A549 (cell line): Measurements from ENCODE around the gene CSTB. TPM values are rescaled to one million over a fixed set of nuclear protein-coding genes. Genes with fewer than 3 reads are reported as not detected.

Source experiments
- ATAC-seq, 2 experiments: fragments of 200-7000 bp in 1 of 2; fragments of >200 bp in 1 of 2; cut with Nextera tagmentation in 1 of 2; cut with Tn5 transposase in 1 of 2; 3 replicates each; pipeline versions ENCODE4 v1.8.0 to v1.9.1; 2018 to 2020; ENCODE audit warnings: mild to moderate bottlenecking in 1 of 2, moderate library complexity in 1 of 2
- CTCF ChIA-PET: fragments of 300-600 bp; sonication (Branson Sonifier 250); formaldehyde crosslinking; extraction: SDS; loops from one replicate; lab custom pipeline; 2021; ENCODE audit warnings: antibody characterized with exemption, inconsistent platforms; lab: Yijun Ruan, JAX
- POLR2A ChIA-PET: fragments of 350-600 bp; formaldehyde crosslinking; extraction: SDS; loops from one replicate; lab custom pipeline; 2021; ENCODE audit warnings: antibody characterized with exemption, inconsistent platforms; lab: Yijun Ruan, JAX
- DNase-seq, 2 experiments: peaks; one replicate each; pipeline versions ENCODE4 v3.0.0 to v3.0.0-alpha.2; 2011 to 2016; ENCODE audit warnings: low read depth in 1 of 2, low spot score in 1 of 2
- FAIRE-seq: peaks from 2 replicates; lab custom pipeline; 2011; peaks lifted over from hg19 to GRCh38; lab: Jason Lieb, UNC
- H3K27ac ChIP-seq, 2 experiments: fragments of >200 bp; sonication (Bioruptor Twin); formaldehyde crosslinking; 3 replicates each; pipeline ENCODE4 v1.5.1; 2016 to 2017
- H3K4me1 ChIP-seq: fragments of >200 bp; sonication (Bioruptor Twin); formaldehyde crosslinking; 3 replicates; pipeline ENCODE4 v1.6.1; 2016
- H3K4me2 ChIP-seq: fragments of >200 bp; sonication (Bioruptor Twin); formaldehyde crosslinking; 3 replicates; pipeline ENCODE4 v1.6.1; 2016
- H3K4me3 ChIP-seq: fragments of >200 bp; sonication (Bioruptor Twin); formaldehyde crosslinking; 3 replicates; pipeline ENCODE4 v1.5.1; 2016
- H3K9me3 ChIP-seq: fragments of >200 bp; sonication (Bioruptor Twin); formaldehyde crosslinking; 3 replicates; pipeline ENCODE4 v1.6.1; 2016
- BHLHE40 ChIP-seq: IDR thresholded peaks from 2 replicates; pipeline ENCODE4 v1.6.1; 2012; ENCODE audit warnings: low read depth, low read length, inconsistent platforms
- CBX8 ChIP-seq: fragments of 200-600 bp; sonication (generic); IDR thresholded peaks from 2 replicates; pipeline ENCODE4 v1.6.1; 2016
- CEBPB ChIP-seq, 2 experiments: fragments of >200 bp in 1 of 2; sonication (Bioruptor Twin) in 1 of 2; formaldehyde crosslinking in 1 of 2; IDR thresholded peaks; 2 replicates each; pipeline ENCODE4 v1.6.1; 2012 to 2016
- CHD2 ChIP-seq: fragments of 150-350 bp; IDR thresholded peaks from 2 replicates; pipeline ENCODE4 v1.6.1; 2014; ENCODE audit warnings: low read length; ENCODE audit not compliant: partially characterized antibody
- EP300 ChIP-seq, 2 experiments: fragments of >200 bp; sonication (Bioruptor Twin); formaldehyde crosslinking; IDR thresholded peaks; 2 replicates in 1 of 2; 3 replicates in 1 of 2; pipeline ENCODE4 v1.6.1; 2016 to 2017
- ESRRA ChIP-seq: fragments of 150-350 bp; IDR thresholded peaks from 2 replicates; pipeline ENCODE4 v1.6.1; 2014; ENCODE audit warnings: mild to moderate bottlenecking, low read length, borderline replicate concordance
- GATA3 ChIP-seq: IDR thresholded peaks from 2 replicates; pipeline ENCODE4 v1.6.1; 2012; ENCODE audit warnings: borderline replicate concordance
- HEYL ChIP-seq: fragments of 250-450 bp; sonication (Bioruptor Pico); IDR thresholded peaks from 2 replicates; pipeline ENCODE4 v1.8.0; 2021; ENCODE audit warnings: mild to moderate bottlenecking, moderate library complexity
- HOXA7 ChIP-seq: fragments of 250-450 bp; sonication (Bioruptor Pico); IDR thresholded peaks from 2 replicates; pipeline ENCODE4 v1.5.0; 2020; ENCODE audit warnings: mild to moderate bottlenecking, moderate library complexity
- HOXB13 ChIP-seq: fragments of 250-450 bp; sonication (Bioruptor Pico); IDR thresholded peaks from 2 replicates; pipeline ENCODE4 v1.5.0; 2020; ENCODE audit warnings: low read depth, mild to moderate bottlenecking, moderate library complexity
- JUN ChIP-seq, 2 experiments: fragments of >200 bp; sonication (Bioruptor Twin); formaldehyde crosslinking; IDR thresholded peaks; 2 replicates in 1 of 2; 3 replicates in 1 of 2; pipeline ENCODE4 v1.6.1; 2016 to 2017
- KDM5A ChIP-seq: fragments of 200-600 bp; sonication (generic); IDR thresholded peaks from 2 replicates; pipeline ENCODE4 v1.6.1; 2016; ENCODE audit warnings: antibody characterized with exemption, mild to moderate bottlenecking
- MAZ ChIP-seq: fragments of 150-350 bp; IDR thresholded peaks from 2 replicates; pipeline ENCODE4 v1.6.1; 2014; ENCODE audit warnings: antibody characterized with exemption, low read depth, low read length, borderline replicate concordance
- MYC ChIP-seq: IDR thresholded peaks from 2 replicates; pipeline ENCODE4 v1.6.1; 2012; ENCODE audit warnings: mild to moderate bottlenecking, inconsistent platforms, low read length, improper control_type of control experiment, borderline replicate concordance
- NR3C1 ChIP-seq: fragments of >200 bp; sonication (Bioruptor Twin); formaldehyde crosslinking; IDR thresholded peaks from 3 replicates; pipeline ENCODE4 v1.6.1; 2017
- PHF8 ChIP-seq: fragments of 200-600 bp; sonication (generic); IDR thresholded peaks from 2 replicates; pipeline ENCODE4 v1.6.1; 2016; ENCODE audit warnings: low read depth, mild to moderate bottlenecking, antibody characterized with exemption, moderate library complexity, borderline replicate concordance
- POLR2A ChIP-seq: IDR thresholded peaks from 2 replicates; pipeline ENCODE4 v1.6.1; 2012; ENCODE audit warnings: mild to moderate bottlenecking, low read length
- POLR2AphosphoS2 ChIP-seq: conservative IDR thresholded peaks from 2 replicates; pipeline ENCODE4 v1.6.1; 2012; ENCODE audit warnings: low read length, improper control_type of control experiment, inconsistent platforms
- RARB ChIP-seq: fragments of 250-450 bp; sonication (Bioruptor Pico); IDR thresholded peaks from 2 replicates; pipeline ENCODE4 v1.8.0; 2021; ENCODE audit warnings: mild to moderate bottlenecking, moderate library complexity
- RNF2 ChIP-seq: fragments of 200-600 bp; sonication (generic); IDR thresholded peaks from 2 replicates; pipeline ENCODE4 v1.6.1; 2016; ENCODE audit warnings: low read depth, mild to moderate bottlenecking, antibody characterized with exemption, moderate library complexity, borderline replicate concordance
- TFCP2L1 ChIP-seq: fragments of 250-450 bp; sonication (Bioruptor Pico); IDR thresholded peaks from 2 replicates; pipeline ENCODE4 v1.5.0; 2021; ENCODE audit warnings: mild to moderate bottlenecking
- ZNF302 ChIP-seq: fragments of 250-450 bp; sonication (Bioruptor Pico); IDR thresholded peaks from 2 replicates; pipeline ENCODE4 v1.9.0; 2021; ENCODE audit warnings: inconsistent platforms, mild to moderate bottlenecking, moderate library complexity
- ZSCAN20 ChIP-seq: fragments of 250-450 bp; sonication (Bioruptor Pico); IDR thresholded peaks from 2 replicates; pipeline ENCODE4 v1.8.0; 2022; ENCODE audit warnings: mild to moderate bottlenecking, moderate library complexity
- WGBS: methylation state at CpG from one replicate; pipeline ENCODE4 v1.1.6; 2017; ENCODE audit errors: missing lambda C conversion rate; 5-methylcytosine and 5-hydroxymethylcytosine counted together
- polyA plus RNA-seq, 4 experiments: library from polyadenylated mRNA; depleted of rRNA in 3 of 4; stranded (reverse); fragments of >200 nt; fragmentation: RNase III in 1 of 4; extraction: RNeasy Plus Mini Kit Qiagen cat#74134 plus additional on column Dnase treatment in 1 of 4; gene quantifications; 2 replicates in 3 of 4; 3 replicates in 1 of 4; pipeline ENCODE4 v1.2.3, GENCODE V29; 2011 to 2017
- TF ChIP-seq, protein P1 (sequence below): fragments of 200-600 bp; sonication (generic); IDR thresholded peaks from 2 replicates; pipeline ENCODE4 v1.6.1; 2016; ENCODE audit warnings: antibody characterized with exemption, mild to moderate bottlenecking, moderate library complexity
- TF ChIP-seq, protein P2 (sequence below): IDR thresholded peaks from 2 replicates; pipeline ENCODE4 v1.6.1; 2012
- TF ChIP-seq, protein P3 (sequence below): fragments of 450-650 bp; IDR thresholded peaks from 2 replicates; pipeline ENCODE4 v1.6.1; 2014; ENCODE audit warnings: antibody characterized with exemption
- TF ChIP-seq, protein P4 (sequence below): fragments of 250-450 bp; sonication (Bioruptor Pico); IDR thresholded peaks from 2 replicates; pipeline ENCODE4 v1.5.0; 2020; ENCODE audit warnings: low read depth, mild to moderate bottlenecking, moderate library complexity
- TF ChIP-seq, protein P5 (sequence below): fragments of >200 bp; sonication (Bioruptor Twin); formaldehyde crosslinking; IDR thresholded peaks from 3 replicates; pipeline ENCODE4 v1.5.1; 2016

The CSTB gene
- polyA plus RNA-seq, 2 of the 4 experiments (the other 2 are of a cell fraction), result 42.9 to 101 TPM

DNA sequence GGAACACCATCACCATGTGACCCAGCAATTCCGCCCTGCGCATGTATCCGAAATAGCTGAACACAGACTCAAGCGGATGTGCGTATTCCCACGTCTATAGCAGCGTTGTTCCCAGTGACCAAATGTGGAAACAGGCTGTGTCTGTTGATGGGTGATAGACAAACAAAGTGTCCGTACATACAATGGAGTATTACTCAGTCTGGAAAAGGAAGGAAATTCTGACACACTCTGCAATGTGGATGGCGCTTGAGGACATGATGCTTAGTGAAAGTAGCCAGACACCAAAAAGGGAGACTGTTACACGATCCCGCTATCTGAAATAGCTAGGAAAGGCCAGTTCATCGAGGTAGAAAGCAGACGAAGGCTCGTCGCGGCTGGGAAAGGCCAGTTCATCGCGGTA, 31.4 kb downstream of the CSTB start (continued):
- TF ChIP-seq, protein P1, sequence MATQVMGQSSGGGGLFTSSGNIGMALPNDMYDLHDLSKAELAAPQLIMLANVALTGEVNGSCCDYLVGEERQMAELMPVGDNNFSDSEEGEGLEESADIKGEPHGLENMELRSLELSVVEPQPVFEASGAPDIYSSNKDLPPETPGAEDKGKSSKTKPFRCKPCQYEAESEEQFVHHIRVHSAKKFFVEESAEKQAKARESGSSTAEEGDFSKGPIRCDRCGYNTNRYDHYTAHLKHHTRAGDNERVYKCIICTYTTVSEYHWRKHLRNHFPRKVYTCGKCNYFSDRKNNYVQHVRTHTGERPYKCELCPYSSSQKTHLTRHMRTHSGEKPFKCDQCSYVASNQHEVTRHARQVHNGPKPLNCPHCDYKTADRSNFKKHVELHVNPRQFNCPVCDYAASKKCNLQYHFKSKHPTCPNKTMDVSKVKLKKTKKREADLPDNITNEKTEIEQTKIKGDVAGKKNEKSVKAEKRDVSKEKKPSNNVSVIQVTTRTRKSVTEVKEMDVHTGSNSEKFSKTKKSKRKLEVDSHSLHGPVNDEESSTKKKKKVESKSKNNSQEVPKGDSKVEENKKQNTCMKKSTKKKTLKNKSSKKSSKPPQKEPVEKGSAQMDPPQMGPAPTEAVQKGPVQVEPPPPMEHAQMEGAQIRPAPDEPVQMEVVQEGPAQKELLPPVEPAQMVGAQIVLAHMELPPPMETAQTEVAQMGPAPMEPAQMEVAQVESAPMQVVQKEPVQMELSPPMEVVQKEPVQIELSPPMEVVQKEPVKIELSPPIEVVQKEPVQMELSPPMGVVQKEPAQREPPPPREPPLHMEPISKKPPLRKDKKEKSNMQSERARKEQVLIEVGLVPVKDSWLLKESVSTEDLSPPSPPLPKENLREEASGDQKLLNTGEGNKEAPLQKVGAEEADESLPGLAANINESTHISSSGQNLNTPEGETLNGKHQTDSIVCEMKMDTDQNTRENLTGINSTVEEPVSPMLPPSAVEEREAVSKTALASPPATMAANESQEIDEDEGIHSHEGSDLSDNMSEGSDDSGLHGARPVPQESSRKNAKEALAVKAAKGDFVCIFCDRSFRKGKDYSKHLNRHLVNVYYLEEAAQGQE, result no peak
- no peak for TF ChIP-seq HEYL
- TF ChIP-seq BHLHE40, result no peak
- TF ChIP-seq CEBPB (IDR thresholded peaks at IDR 0.05), result no peak
- no peak for TF ChIP-seq NR3C1
- TF ChIP-seq, protein P2, sequence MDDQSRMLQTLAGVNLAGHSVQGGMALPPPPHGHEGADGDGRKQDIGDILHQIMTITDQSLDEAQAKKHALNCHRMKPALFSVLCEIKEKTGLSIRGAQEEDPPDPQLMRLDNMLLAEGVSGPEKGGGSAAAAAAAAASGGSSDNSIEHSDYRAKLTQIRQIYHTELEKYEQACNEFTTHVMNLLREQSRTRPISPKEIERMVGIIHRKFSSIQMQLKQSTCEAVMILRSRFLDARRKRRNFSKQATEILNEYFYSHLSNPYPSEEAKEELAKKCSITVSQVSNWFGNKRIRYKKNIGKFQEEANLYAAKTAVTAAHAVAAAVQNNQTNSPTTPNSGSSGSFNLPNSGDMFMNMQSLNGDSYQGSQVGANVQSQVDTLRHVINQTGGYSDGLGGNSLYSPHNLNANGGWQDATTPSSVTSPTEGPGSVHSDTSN, result no peak
- TF ChIP-seq, protein P3, sequence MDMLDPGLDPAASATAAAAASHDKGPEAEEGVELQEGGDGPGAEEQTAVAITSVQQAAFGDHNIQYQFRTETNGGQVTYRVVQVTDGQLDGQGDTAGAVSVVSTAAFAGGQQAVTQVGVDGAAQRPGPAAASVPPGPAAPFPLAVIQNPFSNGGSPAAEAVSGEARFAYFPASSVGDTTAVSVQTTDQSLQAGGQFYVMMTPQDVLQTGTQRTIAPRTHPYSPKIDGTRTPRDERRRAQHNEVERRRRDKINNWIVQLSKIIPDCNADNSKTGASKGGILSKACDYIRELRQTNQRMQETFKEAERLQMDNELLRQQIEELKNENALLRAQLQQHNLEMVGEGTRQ, result no peak
- TF ChIP-seq, all 56 proteins: peak for 0

- Histone ChIP-seq H3K4me3 (no peak overlapping the region), H3K4me2 (no peak overlapping the region; the same call in 2 of the 3 replicates), H3K9me3 (no peaks in the 10 kb centered on the region), H3K4me1 (peaks cover 60% of the 10 kb centered on the region), H3K27ac (peak overlapping the region in 1 of 2 experiments; percentile 62; a peak in 3 of 6 replicates)
- POLR2A ChIA-PET, result no interaction called here
- ATAC-seq (no peak), DNase-seq (no peak), FAIRE-seq (no peak)
- 83% methylated on average over 3 of the region's 8 CpGs for WGBS
- no peak for TF ChIP-seq POLR2AphosphoS2
- TF ChIP-seq ZSCAN20 (CRISPR knock-in tag), result no peak
- no peak for TF ChIP-seq HOXA7 (CRISPR knock-in tag)
- no peak for TF ChIP-seq CBX8
- TF ChIP-seq, protein P4, sequence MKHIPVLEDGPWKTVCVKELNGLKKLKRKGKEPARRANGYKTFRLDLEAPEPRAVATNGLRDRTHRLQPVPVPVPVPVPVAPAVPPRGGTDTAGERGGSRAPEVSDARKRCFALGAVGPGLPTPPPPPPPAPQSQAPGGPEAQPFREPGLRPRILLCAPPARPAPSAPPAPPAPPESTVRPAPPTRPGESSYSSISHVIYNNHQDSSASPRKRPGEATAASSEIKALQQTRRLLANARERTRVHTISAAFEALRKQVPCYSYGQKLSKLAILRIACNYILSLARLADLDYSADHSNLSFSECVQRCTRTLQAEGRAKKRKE (CRISPR knock-in tag), result no peak
- CTCF ChIA-PET, result no interaction called here
Observed at GRCh38 chr21:43743947-43744346, 32.2 kb downstream of the CSTB start.

DNA sequence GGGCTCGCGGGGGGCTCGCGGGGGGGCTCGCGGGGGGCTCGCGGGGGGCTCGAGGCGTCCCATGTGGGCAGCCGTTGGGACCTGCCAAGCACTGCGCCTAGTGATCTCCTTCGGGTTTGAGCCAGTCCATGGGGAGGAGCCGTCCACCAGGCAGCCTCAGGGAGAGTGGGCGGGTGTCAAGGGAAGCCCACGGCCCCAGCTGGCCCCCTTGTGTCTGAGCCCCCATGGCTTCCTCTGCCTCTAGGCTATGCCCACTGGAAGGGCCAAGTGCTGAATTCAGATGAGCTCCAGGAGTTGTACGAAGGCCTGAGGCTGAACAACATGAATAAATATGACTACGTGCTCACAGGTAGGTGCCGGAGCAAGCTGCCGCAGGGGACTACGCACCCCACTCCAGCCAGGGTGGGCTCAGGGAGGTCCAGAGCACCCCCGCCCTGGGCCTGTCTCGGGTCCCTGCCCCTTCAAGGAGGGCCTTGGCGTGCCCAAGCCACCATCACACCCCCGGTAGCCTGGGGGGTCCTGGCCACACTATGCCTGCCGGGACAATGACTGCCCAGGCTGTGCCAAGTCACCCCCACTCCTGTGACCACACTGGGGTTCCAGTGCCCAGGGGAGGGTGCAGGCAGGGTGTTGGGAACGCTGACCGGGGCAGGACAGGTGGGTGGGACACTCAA, 34.5 kb downstream of the CSTB start:
- ChIA-PET CTCF (interaction anchor here (1.1 to 1.4 kb wide), 3 partner anchors 8 to 20 kb away, joined by 3 to 4 read pairs (median 4); no protein-coding TSS in a partner anchor), POLR2A (interaction anchor here (1.5 kb wide), 1 partner anchor 14 kb away, joined by 11 read pairs; no protein-coding TSS in a partner anchor)
- DNase-seq (no peak), ATAC-seq (peak in 1 of 2 experiments; percentile 4; a peak in 2 of 6 replicates), FAIRE-seq (no peak)
- no peak for TF ChIP-seq MYC
- no peak for TF ChIP-seq GATA3
- no peak for TF ChIP-seq HOXB13 (CRISPR knock-in tag)
- no peak for TF ChIP-seq ZNF302
- no peak for TF ChIP-seq TFCP2L1
- no peak for TF ChIP-seq PHF8
- TF ChIP-seq JUN (IDR thresholded peaks at IDR 0.05), result no peak
- TF ChIP-seq CHD2, result no peak
- no peak for TF ChIP-seq RNF2
- TF ChIP-seq ESRRA, result no peak
- no peak for TF ChIP-seq RARB
- TF ChIP-seq KDM5A, result no peak
- TF ChIP-seq, protein P5, sequence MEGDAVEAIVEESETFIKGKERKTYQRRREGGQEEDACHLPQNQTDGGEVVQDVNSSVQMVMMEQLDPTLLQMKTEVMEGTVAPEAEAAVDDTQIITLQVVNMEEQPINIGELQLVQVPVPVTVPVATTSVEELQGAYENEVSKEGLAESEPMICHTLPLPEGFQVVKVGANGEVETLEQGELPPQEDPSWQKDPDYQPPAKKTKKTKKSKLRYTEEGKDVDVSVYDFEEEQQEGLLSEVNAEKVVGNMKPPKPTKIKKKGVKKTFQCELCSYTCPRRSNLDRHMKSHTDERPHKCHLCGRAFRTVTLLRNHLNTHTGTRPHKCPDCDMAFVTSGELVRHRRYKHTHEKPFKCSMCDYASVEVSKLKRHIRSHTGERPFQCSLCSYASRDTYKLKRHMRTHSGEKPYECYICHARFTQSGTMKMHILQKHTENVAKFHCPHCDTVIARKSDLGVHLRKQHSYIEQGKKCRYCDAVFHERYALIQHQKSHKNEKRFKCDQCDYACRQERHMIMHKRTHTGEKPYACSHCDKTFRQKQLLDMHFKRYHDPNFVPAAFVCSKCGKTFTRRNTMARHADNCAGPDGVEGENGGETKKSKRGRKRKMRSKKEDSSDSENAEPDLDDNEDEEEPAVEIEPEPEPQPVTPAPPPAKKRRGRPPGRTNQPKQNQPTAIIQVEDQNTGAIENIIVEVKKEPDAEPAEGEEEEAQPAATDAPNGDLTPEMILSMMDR, result no peak
- TF ChIP-seq MAZ, result no peak
- TF ChIP-seq POLR2A, result no peak
- no peak for TF ChIP-seq EP300 (IDR thresholded peaks at IDR 0.05)
- Histone ChIP-seq H3K4me3 (no peak overlapping the region), H3K9me3 (no peaks in the 10 kb centered on the region), H3K27ac (peak overlapping the region; percentile 33 to 79; a peak in 3 of 6 replicates), H3K4me2 (peak overlapping the region; percentile 42; the same call in 2 of the 3 replicates), H3K4me1 (peaks cover 71% of the 10 kb centered on the region)
- 91% methylated on average over 9 of the region's 28 CpGs for WGBS
